IMR-90 (cell line): ENCODE data around the gene MYO9B. TPM values are rescaled to one million over a fixed set of nuclear protein-coding genes. Genes with fewer than 3 reads are reported as not detected.

Experiments
- ATAC-seq: fragments of 200-7000 bp; cut with Tn5 transposase; 2 replicates; pipeline ENCODE4 v1.9.1; 2020; ENCODE audit warnings: low read depth, mild to moderate bottlenecking, moderate library complexity
- BruUV-seq: library from RNA; stranded (reverse); fragments of 400-500 nt; replicated peaks from 2 replicates; lab custom pipeline; 2021; lab: Mats Ljungman, UMichigan
- CTCF ChIA-PET: fragments of 300-600 bp; formaldehyde crosslinking; extraction: SDS; loops from one replicate; lab custom pipeline; 2021; ENCODE audit warnings: antibody characterized with exemption; lab: Yijun Ruan, JAX
- POLR2A ChIA-PET: fragments of 300-600 bp; sonication (Branson Sonifier 250); formaldehyde crosslinking; loops from one replicate; lab custom pipeline; 2022; ENCODE audit warnings: antibody characterized with exemption; ENCODE audit not compliant: unreplicated experiment; lab: Charles Lee
- DNase-seq: peaks from one replicate; pipeline ENCODE4 v3.0.0; 2013
- H2AFZ ChIP-seq: replicated peaks from 2 replicates; pipeline ENCODE3; 2013; ENCODE audit warnings: low read length, mild to moderate bottlenecking; ENCODE audit not compliant: poor library complexity
- H2AK5ac ChIP-seq: 2 replicates; pipeline ENCODE4 v1.6.1; 2013; ENCODE audit warnings: low read depth, low read length, inconsistent platforms
- H2AK9ac ChIP-seq: replicated peaks from 2 replicates; pipeline ENCODE3; 2013; ENCODE audit warnings: mild to moderate bottlenecking, low read depth, low read length, moderate library complexity; ENCODE audit not compliant: poor library complexity
- H2BK120ac ChIP-seq: 2 replicates; pipeline ENCODE4 v1.6.1; 2013; ENCODE audit warnings: low read depth, low read length, inconsistent platforms
- H2BK15ac ChIP-seq: 3 replicates; pipeline ENCODE4 v1.6.1; 2013; ENCODE audit warnings: low read depth, low read length, inconsistent platforms
- H2BK20ac ChIP-seq: 2 replicates; pipeline ENCODE4 v1.6.1; 2013; ENCODE audit warnings: low read depth, mild to moderate bottlenecking, inconsistent platforms, low read length, moderate library complexity
- H2BK5ac ChIP-seq: 2 replicates; pipeline ENCODE4 v1.6.1; 2013; ENCODE audit warnings: mild to moderate bottlenecking, low read depth, low read length, inconsistent platforms; ENCODE audit not compliant: poor library complexity, severe bottlenecking
- H3K14ac ChIP-seq: replicated peaks from 2 replicates; pipeline ENCODE4 v1.6.1; 2013; ENCODE audit warnings: low read depth, low read length, inconsistent platforms
- H3K18ac ChIP-seq: 2 replicates; pipeline ENCODE4 v1.6.1; 2013; ENCODE audit warnings: low read depth, low read length, control low read depth
- H3K23ac ChIP-seq: 2 replicates; pipeline ENCODE4 v1.6.1; 2013; ENCODE audit warnings: low read depth, low read length, inconsistent platforms
- H3K27ac ChIP-seq: 2 replicates; pipeline ENCODE4 v1.5.1; 2013; ENCODE audit warnings: mild to moderate bottlenecking, control low read depth, low read length; ENCODE audit not compliant: insufficient read depth
- H3K27me3 ChIP-seq: 2 replicates; pipeline ENCODE4 v1.6.1; 2013; ENCODE audit warnings: low read length; ENCODE audit not compliant: control insufficient read depth, insufficient read depth
- H3K36me3 ChIP-seq: 2 replicates; pipeline ENCODE4 v1.6.1; 2013; ENCODE audit warnings: low read length, mixed read lengths; ENCODE audit not compliant: control insufficient read depth, insufficient read depth
- H3K4ac ChIP-seq: 2 replicates; pipeline ENCODE4 v1.6.1; 2013; ENCODE audit warnings: low read depth, low read length, inconsistent platforms
- H3K4me1 ChIP-seq: 2 replicates; pipeline ENCODE4 v1.6.1; 2013; ENCODE audit warnings: low read length, mixed read lengths; ENCODE audit not compliant: control insufficient read depth, insufficient read depth
- H3K4me2 ChIP-seq: 2 replicates; pipeline ENCODE4 v1.6.1; 2013; ENCODE audit warnings: low read depth, mild to moderate bottlenecking, control low read depth, low read length, moderate library complexity
- H3K4me3 ChIP-seq: 2 replicates; pipeline ENCODE4 v1.5.1; 2013; ENCODE audit warnings: low read depth, mild to moderate bottlenecking, control low read depth, low read length, moderate library complexity; ENCODE audit not compliant: insufficient read depth
- H3K56ac ChIP-seq: 2 replicates; pipeline ENCODE4 v1.6.1; 2013; ENCODE audit warnings: low read length, inconsistent platforms; ENCODE audit not compliant: insufficient read depth; ENCODE audit errors: extremely low read depth
- H3K79me1 ChIP-seq, 2 experiments: 2 replicates each; pipeline ENCODE4 v1.6.1; 2013; ENCODE audit warnings: low read length in 2 of 2, inconsistent platforms in 1 of 2, low read depth in 1 of 2
- H3K9ac ChIP-seq: 2 replicates; pipeline ENCODE4 v1.6.1; 2013; ENCODE audit warnings: low read depth, low read length, control low read depth
- H3K9me1 ChIP-seq: 2 replicates; pipeline ENCODE4 v1.6.1; 2013; ENCODE audit warnings: low read length, inconsistent platforms; ENCODE audit not compliant: insufficient read depth
- H3K9me3 ChIP-seq: 2 replicates; pipeline ENCODE4 v1.6.1; 2013; ENCODE audit warnings: low read length; ENCODE audit not compliant: control insufficient read depth, insufficient read depth
- H4K20me1 ChIP-seq: 2 replicates; pipeline ENCODE4 v1.6.1; 2013; ENCODE audit warnings: low read length, inconsistent platforms; ENCODE audit not compliant: insufficient read depth
- H4K5ac ChIP-seq: 2 replicates; pipeline ENCODE4 v1.6.1; 2013; ENCODE audit warnings: mild to moderate bottlenecking, low read depth, low read length, control low read depth
- H4K8ac ChIP-seq, 2 experiments: 2 replicates each; pipeline ENCODE4 v1.6.1; 2013; ENCODE audit warnings: low read depth in 2 of 2, low read length in 2 of 2, control low read depth in 1 of 2, inconsistent platforms in 1 of 2
- H4K91ac ChIP-seq: 2 replicates; pipeline ENCODE4 v1.6.1; 2013; ENCODE audit warnings: low read depth, low read length, inconsistent platforms; ENCODE audit not compliant: insufficient read depth
- BHLHE40 ChIP-seq: fragments of 150-350 bp; IDR thresholded peaks from 2 replicates; pipeline ENCODE4 v1.6.1; 2016; ENCODE audit warnings: mild to moderate bottlenecking, low read depth, low read length
- CEBPB ChIP-seq: IDR thresholded peaks from 2 replicates; pipeline ENCODE4 v1.6.1; 2012; ENCODE audit warnings: low read depth, low read length, improper control_type of control experiment
- CHD1 ChIP-seq: IDR thresholded peaks from 2 replicates; pipeline ENCODE4 v1.6.1; 2012; ENCODE audit warnings: low read depth, low read length, improper control_type of control experiment
- FOS ChIP-seq: fragments of 150-350 bp; IDR thresholded peaks from 2 replicates; pipeline ENCODE4 v1.6.1; 2016; ENCODE audit warnings: low read depth, low read length
- MAFK ChIP-seq: IDR thresholded peaks from 2 replicates; pipeline ENCODE4 v1.6.1; 2012; ENCODE audit warnings: low read depth, low read length, improper control_type of control experiment
- MAZ ChIP-seq: IDR thresholded peaks from 2 replicates; pipeline ENCODE4 v1.6.1; 2012; ENCODE audit warnings: low read depth, mild to moderate bottlenecking, low read length, improper control_type of control experiment, moderate library complexity, borderline replicate concordance
- MXI1 ChIP-seq: IDR thresholded peaks from 2 replicates; pipeline ENCODE4 v1.6.1; 2012; ENCODE audit warnings: low read depth, mild to moderate bottlenecking, low read length, moderate library complexity, borderline replicate concordance
- NFE2L2 ChIP-seq: fragments of 150-350 bp; IDR thresholded peaks from 2 replicates; pipeline ENCODE4 v1.6.1; 2016; ENCODE audit warnings: low read depth, mild to moderate bottlenecking, low read length
- POLR2A ChIP-seq: IDR thresholded peaks from 2 replicates; pipeline ENCODE4 v1.6.1; 2012; ENCODE audit warnings: mild to moderate bottlenecking, low read depth, low read length
- RAD21 ChIP-seq: IDR thresholded peaks from 2 replicates; pipeline ENCODE4 v1.6.1; 2012; ENCODE audit warnings: low read length, improper control_type of control experiment
- RCOR1 ChIP-seq: IDR thresholded peaks from 2 replicates; pipeline ENCODE4 v1.6.1; 2012; ENCODE audit warnings: mild to moderate bottlenecking, low read length, improper control_type of control experiment; ENCODE audit not compliant: insufficient replicate concordance
- RFX5 ChIP-seq: IDR thresholded peaks from 2 replicates; pipeline ENCODE4 v1.8.0; 2012; ENCODE audit warnings: low read depth, mild to moderate bottlenecking, low read length, moderate library complexity
- SMC3 ChIP-seq: fragments of 150-350 bp; IDR thresholded peaks from 2 replicates; pipeline ENCODE4 v1.6.1; 2016; ENCODE audit warnings: low read depth, mild to moderate bottlenecking, antibody characterized with exemption, low read length, moderate library complexity
- WGBS, 2 experiments: methylation state at CpG; one replicate each; pipeline versions ENCODE4 v1.1.5 to v1.1.7; 2013; ENCODE audit warnings: missing lambda C conversion rate in 2 of 2; ENCODE audit not compliant: insufficient read length in 1 of 2; ENCODE audit errors: extremely low coverage in 2 of 2; 5-methylcytosine and 5-hydroxymethylcytosine counted together
- dilution Hi-C: fragments of 300-500 bp; cut with HindIII; formaldehyde crosslinking; loops from one replicate; pipeline ENCODE4 v1.14.3; 2018; ENCODE audit warnings: low sequenced_read_pairs; ENCODE audit not compliant: unreplicated experiment
- in situ Hi-C: fragments of 300-500 bp; cut with MboI; formaldehyde crosslinking; loops from 3 replicates; pipeline ENCODE4 v1.14.3; 2019; ENCODE audit warnings: low sequenced_read_pairs, inconsistent platforms, mixed read lengths
- intact Hi-C: fragments of 100-400 bp; cut with micrococcal nuclease; formaldehyde crosslinking; loops from 2 replicates; pipeline ENCODE4 v1.10.0; 2022
- polyA plus RNA-seq, 3 experiments: library from polyadenylated mRNA; depleted of rRNA; stranded (reverse); fragments of >200 nt; gene quantifications; 2 replicates each; pipeline ENCODE4 v1.2.3, GENCODE V29; 2012; ENCODE audit warnings: low replicate concordance in 1 of 3
- total RNA-seq: library from RNA; depleted of rRNA; stranded (reverse); fragments of >200 nt; gene quantifications from 2 replicates; pipeline ENCODE4 v1.2.3, GENCODE V29; 2012
- TF ChIP-seq, protein P1 (sequence below): fragments of 150-350 bp; IDR thresholded peaks from 2 replicates; pipeline ENCODE4 v1.6.1; 2016; ENCODE audit warnings: low read depth, mild to moderate bottlenecking, low read length, moderate library complexity, borderline replicate concordance
- TF ChIP-seq, protein P2 (sequence below): fragments of 150-350 bp; IDR thresholded peaks from 2 replicates; pipeline ENCODE4 v1.6.1; 2017; ENCODE audit warnings: mild to moderate bottlenecking, antibody characterized with exemption, low read length, low read depth
- TF ChIP-seq, protein P3 (sequence below): conservative IDR thresholded peaks from 2 replicates; pipeline ENCODE4 v1.5.1; 2012; ENCODE audit warnings: mild to moderate bottlenecking, low read depth, low read length, improper control_type of control experiment

The MYO9B gene
- total and polyA plus RNA-seq, 2 of the 4 experiments (the other 2 are of a cell fraction) = 61.8 to 77.8 TPM

DNA sequence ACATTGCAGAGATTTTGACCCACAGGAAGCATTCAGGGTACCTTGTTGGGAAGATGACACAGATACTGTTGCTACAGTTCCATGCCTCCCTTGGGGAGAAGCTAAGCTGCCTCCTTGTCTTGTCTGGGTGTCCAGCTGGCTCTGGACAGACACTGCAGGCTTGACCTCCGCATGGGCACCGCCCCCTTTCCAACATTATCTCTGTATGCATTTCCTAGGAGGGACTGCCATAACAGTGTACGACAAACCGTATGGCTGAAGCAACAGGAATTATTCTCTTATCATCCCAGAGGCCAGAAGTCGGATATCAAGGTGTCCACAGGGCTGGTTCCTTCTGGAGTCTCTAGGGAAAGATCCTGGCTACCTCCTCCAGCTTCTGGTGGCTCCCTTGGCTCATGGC is 72.6 kb downstream of the MYO9B start:
- Histone ChIP-seq H2BK15ac (no peak overlapping the region), H3K4ac (no peak overlapping the region), H3K27ac (no peak overlapping the region), H3K79me1 (peaks cover 52 to 75% of the 10 kb centered on the region in 2 experiments), H3K14ac (no peak overlapping the region), H2BK5ac (no peak overlapping the region), H2BK120ac (no peak overlapping the region), H2AK5ac (no peak overlapping the region), H3K4me1 (no peaks in the 10 kb centered on the region), H3K4me3 (no peak overlapping the region), H3K9me3 (no peaks in the 10 kb centered on the region), H2BK20ac (no peak overlapping the region), H2AK9ac (peak overlapping the region; percentile 72), H3K9me1 (peaks cover 11% of the 10 kb centered on the region; the same call in 1 of the 2 replicates), H3K4me2 (no peak overlapping the region), H3K56ac (no peak overlapping the region), H4K91ac (no peak overlapping the region), H4K8ac (no peak overlapping the region), H3K9ac (no peak overlapping the region), H4K5ac (no peak overlapping the region), H3K27me3 (no peaks in the 10 kb centered on the region), H3K23ac (no peak overlapping the region), H2AFZ (no peak overlapping the region), H4K20me1 (peaks cover 24% of the 10 kb centered on the region), H3K18ac (no peak overlapping the region), H3K36me3 (peaks cover 46% of the 10 kb centered on the region)
- no peak for ATAC-seq
- TF ChIP-seq, protein P1, sequence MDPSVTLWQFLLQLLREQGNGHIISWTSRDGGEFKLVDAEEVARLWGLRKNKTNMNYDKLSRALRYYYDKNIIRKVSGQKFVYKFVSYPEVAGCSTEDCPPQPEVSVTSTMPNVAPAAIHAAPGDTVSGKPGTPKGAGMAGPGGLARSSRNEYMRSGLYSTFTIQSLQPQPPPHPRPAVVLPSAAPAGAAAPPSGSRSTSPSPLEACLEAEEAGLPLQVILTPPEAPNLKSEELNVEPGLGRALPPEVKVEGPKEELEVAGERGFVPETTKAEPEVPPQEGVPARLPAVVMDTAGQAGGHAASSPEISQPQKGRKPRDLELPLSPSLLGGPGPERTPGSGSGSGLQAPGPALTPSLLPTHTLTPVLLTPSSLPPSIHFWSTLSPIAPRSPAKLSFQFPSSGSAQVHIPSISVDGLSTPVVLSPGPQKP = no peak
- TF ChIP-seq NFE2L2 (no peak), MAFK (no peak), RAD21 (no peak), FOS (no peak), CEBPB (no peak), MAZ (no peak), MXI1 (no peak), POLR2A (no peak), SMC3 (no peak), RCOR1 (no peak), BHLHE40 (no peak), CHD1 (no peak), RFX5 (no peak)
- TF ChIP-seq, protein P2, sequence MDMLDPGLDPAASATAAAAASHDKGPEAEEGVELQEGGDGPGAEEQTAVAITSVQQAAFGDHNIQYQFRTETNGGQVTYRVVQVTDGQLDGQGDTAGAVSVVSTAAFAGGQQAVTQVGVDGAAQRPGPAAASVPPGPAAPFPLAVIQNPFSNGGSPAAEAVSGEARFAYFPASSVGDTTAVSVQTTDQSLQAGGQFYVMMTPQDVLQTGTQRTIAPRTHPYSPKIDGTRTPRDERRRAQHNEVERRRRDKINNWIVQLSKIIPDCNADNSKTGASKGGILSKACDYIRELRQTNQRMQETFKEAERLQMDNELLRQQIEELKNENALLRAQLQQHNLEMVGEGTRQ = no peak
- TF ChIP-seq, protein P3, sequence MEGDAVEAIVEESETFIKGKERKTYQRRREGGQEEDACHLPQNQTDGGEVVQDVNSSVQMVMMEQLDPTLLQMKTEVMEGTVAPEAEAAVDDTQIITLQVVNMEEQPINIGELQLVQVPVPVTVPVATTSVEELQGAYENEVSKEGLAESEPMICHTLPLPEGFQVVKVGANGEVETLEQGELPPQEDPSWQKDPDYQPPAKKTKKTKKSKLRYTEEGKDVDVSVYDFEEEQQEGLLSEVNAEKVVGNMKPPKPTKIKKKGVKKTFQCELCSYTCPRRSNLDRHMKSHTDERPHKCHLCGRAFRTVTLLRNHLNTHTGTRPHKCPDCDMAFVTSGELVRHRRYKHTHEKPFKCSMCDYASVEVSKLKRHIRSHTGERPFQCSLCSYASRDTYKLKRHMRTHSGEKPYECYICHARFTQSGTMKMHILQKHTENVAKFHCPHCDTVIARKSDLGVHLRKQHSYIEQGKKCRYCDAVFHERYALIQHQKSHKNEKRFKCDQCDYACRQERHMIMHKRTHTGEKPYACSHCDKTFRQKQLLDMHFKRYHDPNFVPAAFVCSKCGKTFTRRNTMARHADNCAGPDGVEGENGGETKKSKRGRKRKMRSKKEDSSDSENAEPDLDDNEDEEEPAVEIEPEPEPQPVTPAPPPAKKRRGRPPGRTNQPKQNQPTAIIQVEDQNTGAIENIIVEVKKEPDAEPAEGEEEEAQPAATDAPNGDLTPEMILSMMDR = no peak
- dilution Hi-C loops (no loop called here), intact Hi-C loops (no loop called here), in situ Hi-C loops (no loop called here)
- BruUV-seq = no TSS peak
- DNase-seq = no peak
- ChIA-PET POLR2A (no interaction called here), CTCF (no interaction called here)
- no CpG with 5 or more reads among the region's 5 CpGs for WGBS, 2 experiments
